ENCODE results near the gene PLCB1.
A peak's percentile ranks its signal among the peaks of the same experiment; 100 is the strongest.

Gene PLCB1

GRCh38 chr20:8248051-8248450, 116.0 kb downstream of the PLCB1 start:
- DNase-seq: no peak

GRCh38 chr20:8249634-8250033, 117.6 kb downstream of the PLCB1 start:
- DNase-seq: no peak

GRCh38 chr20:8250539-8251200, 118.6 kb downstream of the PLCB1 start:
- no peak for DNase-seq

GRCh38 chr20:8251201-8251575, 119.1 kb downstream of the PLCB1 start:
- DNase-seq: no peak

- no peak for DNase-seq
Observed at GRCh38 chr20:8254911-8255582, 123.0 kb downstream of the PLCB1 start.

- DNase-seq: no peak
Observed at GRCh38 chr20:8255945-8256632, 124.0 kb downstream of the PLCB1 start.

- DNase-seq: peak; percentile 74
Observed at GRCh38 chr20:8260837-8261251, 128.8 kb downstream of the PLCB1 start.

GRCh38 chr20:8262721-8263120, 130.7 kb downstream of the PLCB1 start:
- no peak for DNase-seq

- no peak for DNase-seq
Observed at GRCh38 chr20:8265588-8265987, 133.5 kb downstream of the PLCB1 start.

GRCh38 chr20:8267009-8267408, 134.9 kb downstream of the PLCB1 start:
- no peak for DNase-seq

GRCh38 chr20:8271727-8272126, 139.7 kb downstream of the PLCB1 start:
- DNase-seq: peak; percentile 61

- DNase-seq: peak; percentile 5
Observed at GRCh38 chr20:8272766-8273165, 140.7 kb downstream of the PLCB1 start.

- no peak for DNase-seq
Observed at GRCh38 chr20:8284902-8285301, 152.8 kb downstream of the PLCB1 start.

- no peak for DNase-seq
Observed at GRCh38 chr20:8287340-8287739, 155.3 kb downstream of the PLCB1 start.

- no peak for DNase-seq
Observed at GRCh38 chr20:8291200-8291599, 159.1 kb downstream of the PLCB1 start.

GRCh38 chr20:8291873-8292272, 159.8 kb downstream of the PLCB1 start:
- no peak for DNase-seq

- no peak for DNase-seq
Observed at GRCh38 chr20:8292793-8293192, 160.7 kb downstream of the PLCB1 start.

GRCh38 chr20:8293750-8294149, 161.7 kb downstream of the PLCB1 start:
- no peak for DNase-seq

- DNase-seq: no peak
Observed at GRCh38 chr20:8296536-8296935, 164.5 kb downstream of the PLCB1 start.

- DNase-seq: no peak
Observed at GRCh38 chr20:8298426-8299043, 166.5 kb downstream of the PLCB1 start.

GRCh38 chr20:8299921-8300320, 167.9 kb downstream of the PLCB1 start:
- DNase-seq: no peak

- no peak for DNase-seq
Observed at GRCh38 chr20:8301655-8302054, 169.6 kb downstream of the PLCB1 start.

GRCh38 chr20:8303651-8304050, 171.6 kb downstream of the PLCB1 start:
- DNase-seq: no peak

Measured in MV-4-11 (cell line).